Endothelial cell of umbilical vein (primary cell): ENCODE results near the gene STMND1. TPM values are rescaled to one million over a fixed set of nuclear protein-coding genes. Genes with fewer than 3 reads are reported as not detected.

Experiments
- BruUV-seq: library from RNA; stranded (reverse); fragments of 400-500 nt; replicated peaks from 2 replicates; lab custom pipeline; 2021; lab: Mats Ljungman, UMichigan
- CTCF ChIA-PET: fragments of 300-600, 350-600 bp; sonication (Branson Sonifier 250); formaldehyde crosslinking; loops from one replicate; lab custom pipeline; 2021; ENCODE audit warnings: antibody characterized with exemption, inconsistent platforms; lab: Charles Lee
- POLR2A ChIA-PET: fragments of 300-600, 350-600 bp; sonication (Branson Sonifier 250); formaldehyde crosslinking; loops from one replicate; lab custom pipeline; 2021; ENCODE audit warnings: antibody characterized with exemption, inconsistent platforms; lab: Charles Lee
- DNase-seq: peaks from one replicate; pipeline ENCODE4 v3.0.0-alpha.2; 2011; ENCODE audit warnings: low read depth, low spot score
- FAIRE-seq: peaks from 2 replicates; lab custom pipeline; 2011; peaks lifted over from hg19 to GRCh38; lab: Jason Lieb, UNC
- H2AFZ ChIP-seq: 2 replicates; pipeline ENCODE4 v1.6.0; 2012; ENCODE audit warnings: low read depth, low read length, control low read depth, inconsistent platforms
- H3K27ac ChIP-seq: 2 replicates; pipeline ENCODE4 v1.5.1; 2011; ENCODE audit warnings: low read depth, mild to moderate bottlenecking, control low read depth, low read length, moderate library complexity; ENCODE audit not compliant: insufficient read depth
- H3K27me3 ChIP-seq, 2 experiments: 2 replicates each; pipeline versions ENCODE4 v1.6.0 to v1.6.1; 2011; ENCODE audit warnings: low read length in 2 of 2, mixed read lengths in 1 of 2; ENCODE audit not compliant: control insufficient read depth in 2 of 2, insufficient read depth in 2 of 2
- H3K36me3 ChIP-seq, 2 experiments: 2 replicates in 1 of 2; 3 replicates in 1 of 2; pipeline ENCODE4 v1.5.1; 2011; ENCODE audit warnings: low read length in 2 of 2, mild to moderate bottlenecking in 1 of 2, moderate library complexity in 1 of 2; ENCODE audit not compliant: control insufficient read depth in 2 of 2, insufficient read depth in 2 of 2; ENCODE audit errors: extremely low read depth in 1 of 2
- H3K4me1 ChIP-seq: 3 replicates; pipeline ENCODE4 v1.5.1; 2011; ENCODE audit warnings: mild to moderate bottlenecking, low read length; ENCODE audit not compliant: control insufficient read depth, insufficient read depth; ENCODE audit errors: extremely low read depth
- H3K4me2 ChIP-seq: 2 replicates; pipeline ENCODE4 v1.6.1; 2011; ENCODE audit warnings: low read length, control low read depth, mixed read lengths; ENCODE audit not compliant: insufficient read depth
- H3K4me3 ChIP-seq, 3 experiments: fragments of 200-600 bp in 1 of 3; sonication (generic), shearing (Covaris generic) in 1 of 3; replicated peaks in 1 of 3; 2 replicates each; pipeline ENCODE4 v1.5.1; 2011 to 2016; ENCODE audit warnings: control low read depth in 3 of 3, low read length in 3 of 3, mild to moderate bottlenecking in 2 of 3, inconsistent platforms in 1 of 3, low read depth in 1 of 3, moderate library complexity in 1 of 3; ENCODE audit not compliant: insufficient read depth in 1 of 3
- H3K79me2 ChIP-seq: 2 replicates; pipeline ENCODE4 v1.6.0; 2012; ENCODE audit warnings: low read length, inconsistent platforms; ENCODE audit not compliant: control insufficient read depth, insufficient read depth
- H3K9ac ChIP-seq: replicated peaks from 2 replicates; pipeline ENCODE3; 2011; ENCODE audit warnings: low read length, control low read depth; ENCODE audit not compliant: insufficient read depth; ENCODE audit errors: extremely low read depth
- H3K9me1 ChIP-seq: replicated peaks from 3 replicates; pipeline ENCODE4 v1.6.0; 2011; ENCODE audit warnings: mild to moderate bottlenecking, low read length; ENCODE audit not compliant: control insufficient read depth, insufficient read depth; ENCODE audit errors: extremely low read depth
- H3K9me3 ChIP-seq: replicated peaks from 2 replicates; pipeline ENCODE4 v1.5.1; 2012; ENCODE audit warnings: low read length, inconsistent platforms; ENCODE audit not compliant: control insufficient read depth, insufficient read depth
- H4K20me1 ChIP-seq: replicated peaks from 2 replicates; pipeline ENCODE3; 2011; ENCODE audit warnings: mild to moderate bottlenecking, low read length; ENCODE audit not compliant: control insufficient read depth, insufficient read depth; ENCODE audit errors: extremely low read depth
- EZH2 ChIP-seq: IDR thresholded peaks from 2 replicates; pipeline ENCODE4 v1.6.1; 2012; ENCODE audit warnings: borderline replicate concordance, low read depth, mild to moderate bottlenecking, moderate library complexity, low read length, inconsistent platforms; ENCODE audit not compliant: severe bottlenecking
- FOS ChIP-seq: IDR thresholded peaks from 2 replicates; pipeline ENCODE4 v1.6.1; 2011; ENCODE audit warnings: mild to moderate bottlenecking, low read length, moderate library complexity, borderline replicate concordance; ENCODE audit not compliant: insufficient read depth
- GATA2 ChIP-seq: IDR thresholded peaks from 2 replicates; pipeline ENCODE4 v1.7.0; 2011; ENCODE audit warnings: low read depth, mild to moderate bottlenecking, moderate library complexity, mixed read lengths, low read length; ENCODE audit not compliant: insufficient read length, insufficient read depth
- JUN ChIP-seq: IDR thresholded peaks from 2 replicates; pipeline ENCODE4 v1.6.1; 2011; ENCODE audit warnings: borderline replicate concordance, low read depth; ENCODE audit not compliant: insufficient read length, insufficient read depth
- MYC ChIP-seq: IDR thresholded peaks from one replicate; pipeline ENCODE4 v1.6.1; 2011; ENCODE audit warnings: mild to moderate bottlenecking, low read depth, low read length
- POLR2A ChIP-seq: IDR thresholded peaks from 2 replicates; pipeline ENCODE4 v1.6.1; 2012; ENCODE audit warnings: low read depth, mild to moderate bottlenecking, control low read depth, low read length
- POLR2AphosphoS5 ChIP-seq: IDR thresholded peaks from 2 replicates; pipeline ENCODE4 v1.6.1; 2012; ENCODE audit warnings: low read depth, mild to moderate bottlenecking, control low read depth, low read length, moderate library complexity; ENCODE audit not compliant: insufficient read depth
- dilution Hi-C: fragments of 300-500 bp; cut with MboI; formaldehyde crosslinking; loops from one replicate; pipeline ENCODE4 v1.15.0; 2019; ENCODE audit warnings: low sequenced_read_pairs; ENCODE audit not compliant: extremely low pct_ligation_motif_present
- intact Hi-C: fragments of 100-400 bp; cut with micrococcal nuclease; formaldehyde crosslinking; loops from one replicate; pipeline ENCODE4 v1.10.0; 2022
- polyA plus RNA-seq, 4 experiments: library from polyadenylated mRNA; depleted of rRNA in 3 of 4; stranded (reverse) in 3 of 4; unstranded in 1 of 4; fragments of >200 nt; gene quantifications; 2 replicates each; pipeline versions ENCODE4 v1.2.1 to v1.2.3, GENCODE V29; 2011 to 2012; ENCODE audit warnings: missing spikeins in 1 of 4
- total RNA-seq: library from RNA; stranded (reverse); gene quantifications from 2 replicates; pipeline ENCODE4 v1.2.3, GENCODE V29; 2021
- TF ChIP-seq, protein P1 (sequence below): IDR thresholded peaks from 2 replicates; pipeline ENCODE4 v1.6.1; 2011; ENCODE audit not compliant: insufficient read depth, insufficient read length
- TF ChIP-seq, protein P2 (sequence below), 2 donors: IDR thresholded peaks; 1 replicate in 1 of 2; 2 replicates in 1 of 2; pipeline ENCODE4 v1.5.1; 2011; ENCODE audit warnings: low read length in 2 of 2, mild to moderate bottlenecking in 2 of 2, moderate library complexity in 2 of 2, control low read depth in 1 of 2, inconsistent platforms in 1 of 2, low read depth in 1 of 2; ENCODE audit not compliant: insufficient read depth in 1 of 2; ENCODE audit errors: extremely low read depth in 1 of 2

STMND1 gene
- total and polyA plus RNA-seq, 2 donors (not counting 3 experiments of a cell fraction or from before 2014, with no cell fraction given): not detected

DNA sequence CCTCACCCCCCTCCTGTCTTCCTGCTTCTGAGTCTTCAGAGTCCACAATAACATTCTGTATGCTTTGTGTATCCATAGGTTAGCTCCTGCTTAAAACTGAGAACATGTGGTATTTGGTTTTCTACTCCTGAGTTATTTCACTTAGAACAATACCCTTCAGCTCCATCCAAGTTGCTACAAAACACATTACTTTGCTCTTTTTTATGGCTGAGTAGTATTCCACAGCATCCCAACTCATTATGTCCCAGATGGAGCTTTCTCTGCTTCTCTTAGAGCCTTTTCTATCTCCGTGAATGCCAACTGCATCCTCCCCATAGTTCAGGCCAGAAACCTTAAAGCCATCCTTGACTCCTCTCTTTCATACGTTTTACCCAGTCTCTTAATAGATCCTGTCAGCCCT lies 55.8 kb downstream of the STMND1 start:
- H3K27me3 ChIP-seq: peaks cover 3 to 18% of the 10 kb centered on the region in 2 experiments
- DNase-seq (no peak), FAIRE-seq (no peak)
- H3K4me3 ChIP-seq: no peak overlapping the region
- H3K9me1 ChIP-seq: no peaks in the 10 kb centered on the region
- H3K4me1 ChIP-seq: no peaks in the 10 kb centered on the region
- TF ChIP-seq EZH2: no peak
- no peak for TF ChIP-seq GATA2
- TF ChIP-seq POLR2AphosphoS5: no peak
- TF ChIP-seq, protein P1, sequence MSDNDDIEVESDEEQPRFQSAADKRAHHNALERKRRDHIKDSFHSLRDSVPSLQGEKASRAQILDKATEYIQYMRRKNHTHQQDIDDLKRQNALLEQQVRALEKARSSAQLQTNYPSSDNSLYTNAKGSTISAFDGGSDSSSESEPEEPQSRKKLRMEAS: no peak
- no peak for TF ChIP-seq POLR2A
- no peak for TF ChIP-seq MYC
- TF ChIP-seq, protein P2, sequence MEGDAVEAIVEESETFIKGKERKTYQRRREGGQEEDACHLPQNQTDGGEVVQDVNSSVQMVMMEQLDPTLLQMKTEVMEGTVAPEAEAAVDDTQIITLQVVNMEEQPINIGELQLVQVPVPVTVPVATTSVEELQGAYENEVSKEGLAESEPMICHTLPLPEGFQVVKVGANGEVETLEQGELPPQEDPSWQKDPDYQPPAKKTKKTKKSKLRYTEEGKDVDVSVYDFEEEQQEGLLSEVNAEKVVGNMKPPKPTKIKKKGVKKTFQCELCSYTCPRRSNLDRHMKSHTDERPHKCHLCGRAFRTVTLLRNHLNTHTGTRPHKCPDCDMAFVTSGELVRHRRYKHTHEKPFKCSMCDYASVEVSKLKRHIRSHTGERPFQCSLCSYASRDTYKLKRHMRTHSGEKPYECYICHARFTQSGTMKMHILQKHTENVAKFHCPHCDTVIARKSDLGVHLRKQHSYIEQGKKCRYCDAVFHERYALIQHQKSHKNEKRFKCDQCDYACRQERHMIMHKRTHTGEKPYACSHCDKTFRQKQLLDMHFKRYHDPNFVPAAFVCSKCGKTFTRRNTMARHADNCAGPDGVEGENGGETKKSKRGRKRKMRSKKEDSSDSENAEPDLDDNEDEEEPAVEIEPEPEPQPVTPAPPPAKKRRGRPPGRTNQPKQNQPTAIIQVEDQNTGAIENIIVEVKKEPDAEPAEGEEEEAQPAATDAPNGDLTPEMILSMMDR (IDR thresholded peaks at IDR 0.05; ENCODE audit: extremely low read depth in 1 of 2, insufficient read depth in 1 of 2, low read depth in 1 of 2, low read length in 2 of 2): no peak
- no peak for TF ChIP-seq FOS
- TF ChIP-seq JUN: no peak
- no peak overlapping the region for H3K27ac ChIP-seq
- BruUV-seq: no TSS peak
- H2AFZ ChIP-seq: no peak overlapping the region
- no peak overlapping the region for H3K9ac ChIP-seq
- intact Hi-C loops (loop anchor here (2.0 to 5.0 kb wide), 3 partner anchors 647 to 965 kb away; partner anchors contain the start of gene NHLRC1), dilution Hi-C loops (no loop called here)
- no peaks in the 10 kb centered on the region for H3K79me2 ChIP-seq
- H3K9me3 ChIP-seq: no peaks in the 10 kb centered on the region
- POLR2A ChIA-PET: no interaction called here
- no peaks in the 10 kb centered on the region for H3K36me3 ChIP-seq
- no peak overlapping the region for H3K4me2 ChIP-seq
- CTCF ChIA-PET: interaction anchor here (1.4 to 7.2 kb wide), 3 partner anchors 427 to 647 kb away, joined by 4 to 45 read pairs (median 14); no protein-coding TSS in a partner anchor
- H4K20me1 ChIP-seq: no peaks in the 10 kb centered on the region
